GM19438 (cell line): ENCODE data around the gene TOM1L1.

Experiments used
- ATAC-seq: cut with Tn5 transposase; IDR thresholded peaks from one replicate; pipeline ENCODE4 v1.9.1; 2021; ENCODE audit warnings: low read depth; ENCODE audit not compliant: unreplicated experiment

The TOM1L1 gene

DNA sequence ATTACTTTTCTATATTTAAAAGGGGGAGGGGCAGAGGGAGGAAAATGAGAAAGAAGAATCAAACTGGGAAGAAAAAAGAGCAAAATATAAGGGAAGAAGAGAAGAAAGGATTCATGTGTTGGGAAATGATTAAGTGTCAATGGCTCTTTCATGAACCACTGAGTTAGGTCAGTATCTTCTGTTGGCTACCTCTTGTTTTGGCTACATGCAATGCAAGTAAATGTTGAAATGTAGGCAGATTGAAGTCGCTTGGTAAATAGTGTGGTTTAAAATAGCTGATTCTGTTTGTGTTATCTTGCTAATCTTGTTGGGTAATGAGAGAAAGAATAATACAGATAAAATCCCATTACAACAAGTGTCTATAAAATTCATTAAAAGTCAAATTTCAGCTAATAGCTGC lies 40.6 kb downstream of the TOM1L1 start:
- no peak for ATAC-seq

DNA sequence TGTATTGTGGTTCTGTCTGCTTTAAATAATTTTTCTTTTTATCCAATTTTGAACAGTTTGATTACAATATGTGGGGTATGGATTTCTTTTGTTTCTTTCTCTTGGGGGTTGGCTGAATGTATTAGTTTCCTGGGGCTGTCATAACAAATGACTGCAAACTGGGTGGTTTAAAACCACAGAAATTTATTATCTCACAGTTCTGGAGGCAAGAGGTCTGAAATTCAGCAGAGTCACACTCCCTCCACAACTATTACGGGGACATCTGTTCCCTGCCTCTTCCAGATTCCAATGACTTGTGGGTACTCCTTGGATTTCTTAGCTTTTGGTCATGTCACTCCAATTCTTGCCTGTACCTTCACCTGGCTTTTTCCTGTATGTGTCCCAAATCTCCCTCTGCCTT lies 44.1 kb downstream of the TOM1L1 start:
- no peak for ATAC-seq

DNA sequence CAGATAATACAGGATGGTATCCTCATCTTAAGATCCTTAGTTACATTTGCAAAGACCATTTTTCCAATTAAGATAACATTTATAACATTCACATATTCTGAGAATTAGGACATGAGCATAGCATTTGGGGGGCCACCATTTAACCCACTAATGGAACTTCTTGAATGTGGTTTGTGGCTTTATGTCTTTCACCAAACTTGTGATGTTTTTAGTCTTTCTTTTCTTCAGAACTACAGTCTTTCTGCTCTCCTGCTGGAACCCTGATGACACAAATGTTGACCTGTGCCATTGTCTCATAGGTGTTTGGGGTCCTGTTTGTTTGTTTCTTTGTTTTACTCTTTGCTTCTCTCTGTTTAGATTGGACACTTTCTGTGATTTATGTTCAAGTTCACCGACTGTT lies 44.6 kb downstream of the TOM1L1 start:
- no peak for ATAC-seq

DNA sequence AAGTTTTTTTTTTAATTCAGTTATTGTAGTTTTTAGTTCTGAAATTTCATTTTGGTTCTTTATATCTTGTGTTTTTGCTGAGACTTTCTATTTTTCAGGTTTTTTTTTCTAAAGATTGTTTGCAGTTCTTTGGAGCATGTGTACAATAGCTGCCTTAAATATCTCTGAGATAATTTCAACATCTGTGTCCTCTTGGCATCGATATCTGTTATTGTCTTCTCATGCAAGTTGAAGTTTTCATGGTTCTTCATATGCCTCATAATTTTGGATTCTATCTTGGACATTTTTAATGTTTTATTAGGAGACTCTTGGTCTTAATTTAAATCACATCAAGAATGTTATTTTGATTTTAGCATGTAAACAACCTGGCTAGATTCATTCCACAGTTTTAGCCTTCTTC lies 45.0 kb downstream of the TOM1L1 start:
- no peak for ATAC-seq

DNA sequence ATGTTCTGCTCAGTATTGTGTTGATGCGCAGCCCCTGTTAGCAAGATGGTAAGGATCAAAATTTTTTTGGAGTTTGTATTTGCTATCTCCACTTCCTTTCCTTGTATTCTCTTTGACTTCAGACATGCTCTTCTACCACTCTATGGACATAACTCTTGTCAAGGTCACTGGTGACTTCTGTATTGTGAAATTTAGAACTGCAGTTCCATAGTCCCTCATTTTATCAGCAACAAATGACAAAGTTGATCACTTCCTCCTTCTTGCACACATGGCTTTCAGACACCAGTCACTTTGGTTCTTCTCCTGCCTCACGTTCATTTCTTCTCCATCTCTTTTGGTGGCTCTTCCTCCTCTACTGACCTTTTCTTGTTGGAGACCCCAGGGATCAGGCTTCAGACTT lies 46.7 kb downstream of the TOM1L1 start:
- no peak for ATAC-seq

DNA sequence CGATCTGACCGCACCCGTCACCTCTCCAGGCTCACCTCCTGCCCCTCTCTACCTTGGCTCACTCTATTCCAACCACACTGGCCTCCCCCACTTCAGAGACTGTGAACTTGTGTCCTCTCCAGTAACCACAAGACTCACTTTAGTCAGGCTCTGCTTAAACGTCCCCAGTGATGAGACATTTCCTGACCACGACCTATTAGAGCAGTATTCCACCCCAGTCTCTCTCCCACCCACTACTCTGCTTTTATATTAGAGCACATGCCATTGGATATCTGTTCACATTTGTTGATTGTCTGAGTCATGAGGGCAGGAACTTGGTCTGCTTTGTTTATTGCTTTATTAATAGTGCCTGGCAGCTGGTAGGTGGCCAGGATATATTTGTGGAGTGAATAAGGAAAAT lies 47.7 kb downstream of the TOM1L1 start:
- no peak for ATAC-seq

DNA sequence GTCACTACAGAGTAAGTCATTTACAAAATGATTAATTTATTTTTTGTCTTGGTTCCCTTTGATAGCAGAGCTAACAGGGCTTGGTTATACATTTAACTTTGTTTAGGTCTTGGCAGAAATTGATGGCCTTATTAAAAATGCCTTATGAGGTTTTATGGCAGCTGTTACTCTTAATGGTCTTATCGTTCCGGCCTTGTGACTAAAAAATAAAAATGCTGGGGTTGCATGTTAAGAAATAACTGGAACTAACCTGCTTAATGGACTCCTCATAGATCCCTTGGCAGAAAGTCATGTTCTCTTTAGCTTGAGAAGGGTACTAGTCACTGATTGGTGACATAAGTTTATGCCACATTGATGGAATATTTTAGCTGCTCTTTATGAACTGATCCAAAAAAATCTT lies 49.5 kb downstream of the TOM1L1 start:
- ATAC-seq = no peak

DNA sequence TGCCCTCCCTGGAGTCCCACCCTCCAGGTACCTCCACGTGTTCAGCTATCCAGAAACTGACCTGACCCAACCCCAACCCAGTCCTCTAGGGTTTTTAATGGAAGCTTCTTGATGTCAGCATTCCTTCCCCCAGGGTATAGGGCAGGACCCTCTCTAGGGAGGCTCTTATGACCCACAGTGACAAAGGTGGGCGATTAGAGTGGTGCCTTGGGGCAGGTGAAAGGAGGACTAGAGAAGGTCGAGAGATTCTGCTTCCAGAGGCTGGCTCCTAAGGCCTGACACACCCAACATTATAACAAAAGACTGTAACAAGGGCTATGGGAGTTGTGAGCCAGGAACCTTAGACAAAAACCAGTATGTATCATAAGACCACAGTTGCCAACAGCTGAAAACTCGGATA lies 50.6 kb downstream of the TOM1L1 start:
- no peak for ATAC-seq

DNA sequence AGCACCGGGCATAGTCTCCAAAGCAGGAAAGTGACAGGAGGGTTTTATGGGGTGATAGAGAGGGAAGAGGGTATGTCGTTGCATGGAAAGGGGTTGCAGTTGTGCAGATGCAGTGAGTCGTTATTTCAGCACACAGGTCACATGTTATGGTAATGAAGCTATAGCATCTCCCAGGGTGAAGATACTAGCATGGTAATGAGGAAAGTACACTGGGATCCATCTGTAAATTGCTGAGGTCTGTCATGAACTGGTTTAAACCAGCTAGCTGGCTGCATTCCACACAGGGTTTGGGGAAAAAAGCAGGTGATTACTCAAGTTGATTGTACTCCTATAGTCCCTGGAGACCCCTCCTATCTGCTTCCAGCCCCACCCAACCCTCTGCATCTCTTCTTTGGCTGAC lies 56.1 kb downstream of the TOM1L1 start:
- ATAC-seq = no peak

DNA sequence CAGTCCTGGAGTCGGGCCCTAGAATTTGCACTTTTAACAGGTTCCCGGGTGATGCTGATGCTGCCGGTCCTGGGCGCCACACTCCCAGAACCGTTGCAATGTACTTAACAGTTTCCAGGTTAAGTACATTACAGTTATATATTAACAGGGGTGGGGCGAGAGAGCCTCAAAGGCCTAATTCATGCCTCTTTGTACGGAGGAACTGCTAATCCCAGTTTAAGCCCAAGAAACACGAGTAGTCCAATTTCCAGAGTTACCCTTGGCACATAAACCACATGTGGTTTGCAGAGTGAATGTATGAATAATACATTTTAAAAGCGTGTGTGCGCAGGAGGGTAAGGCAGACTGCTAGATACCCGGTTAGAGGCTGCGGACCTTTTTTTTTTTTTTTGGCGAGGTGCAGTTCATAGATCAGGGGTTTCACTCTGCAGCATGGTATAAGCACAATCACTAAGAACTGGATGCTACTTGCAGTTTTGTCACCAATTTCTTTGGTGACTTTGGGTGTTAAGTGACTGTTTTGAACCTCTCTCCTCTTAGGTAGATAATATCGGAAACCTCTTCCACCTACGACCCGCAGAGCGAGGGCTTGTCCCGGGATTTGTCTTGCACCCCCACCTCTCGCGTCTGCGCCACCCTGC lies 67.1 kb downstream of the TOM1L1 start:
- ATAC-seq = peak; percentile 13

DNA sequence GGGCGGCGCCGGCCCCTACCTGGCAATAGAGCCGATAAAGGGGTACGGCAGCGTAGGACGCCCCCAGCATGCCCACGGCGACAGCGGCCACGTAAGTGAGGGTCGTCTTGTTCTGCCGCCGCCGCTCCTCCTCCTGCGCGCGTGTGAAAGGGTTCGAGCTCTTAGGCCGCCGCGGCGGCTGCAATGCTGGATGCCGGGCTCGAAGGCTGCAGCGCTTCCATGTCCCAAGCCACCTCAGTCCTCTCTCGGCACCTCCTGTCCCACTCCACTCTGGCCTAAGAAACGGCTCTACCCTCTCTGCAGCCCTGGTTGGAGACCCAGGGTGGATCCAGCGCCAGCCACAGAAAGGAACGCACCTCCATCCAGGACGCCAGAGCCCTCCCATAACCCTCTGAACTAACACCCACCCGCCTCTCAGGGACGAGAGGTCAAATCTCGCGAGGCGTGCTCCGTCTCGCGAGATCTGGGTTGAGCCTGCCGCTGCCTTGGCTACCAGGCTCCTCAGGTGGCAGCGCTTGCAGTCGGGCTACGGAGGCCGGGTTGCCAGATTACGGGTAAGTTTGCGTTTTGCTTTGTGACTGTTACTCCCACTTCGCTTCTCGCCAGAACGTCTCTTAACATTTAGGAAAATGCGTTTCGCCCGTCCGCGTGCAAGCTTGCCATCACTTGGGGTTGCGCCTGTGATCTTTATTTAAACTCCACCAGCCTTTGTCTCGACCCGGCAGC lies 67.8 kb downstream of the TOM1L1 start, which contains the start of the genes COX11 and STXBP4:
Gene COX11, minus strand, starts transcription at position 393 of the 726 bp plus-strand sequence. Its CDS starts 8 bp downstream, at position 385.
Gene STXBP4, plus strand, starts transcription at position 504 of the 726 bp plus-strand sequence. CDS start 17,455 bp downstream, outside the sequence.
- peak; percentile 87 for ATAC-seq

DNA sequence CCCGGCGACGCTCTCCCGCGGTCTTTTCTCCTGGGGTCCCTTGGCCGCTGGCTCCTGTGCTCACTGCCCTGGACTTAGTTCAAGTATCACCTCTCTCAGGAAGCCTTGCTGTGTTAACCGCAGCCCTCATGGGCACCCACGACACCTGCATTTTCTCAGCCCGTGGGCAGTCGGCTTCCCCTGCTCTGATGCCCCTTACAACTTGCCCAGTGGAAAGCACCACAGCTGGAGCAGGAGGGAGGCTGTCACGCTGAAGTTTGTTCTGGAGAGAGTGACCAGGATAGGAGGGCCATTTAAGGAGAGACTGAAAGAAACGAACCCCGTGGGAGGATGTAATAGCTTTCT lies 68.3 kb downstream of the TOM1L1 start:
- ATAC-seq = peak; percentile 30

DNA sequence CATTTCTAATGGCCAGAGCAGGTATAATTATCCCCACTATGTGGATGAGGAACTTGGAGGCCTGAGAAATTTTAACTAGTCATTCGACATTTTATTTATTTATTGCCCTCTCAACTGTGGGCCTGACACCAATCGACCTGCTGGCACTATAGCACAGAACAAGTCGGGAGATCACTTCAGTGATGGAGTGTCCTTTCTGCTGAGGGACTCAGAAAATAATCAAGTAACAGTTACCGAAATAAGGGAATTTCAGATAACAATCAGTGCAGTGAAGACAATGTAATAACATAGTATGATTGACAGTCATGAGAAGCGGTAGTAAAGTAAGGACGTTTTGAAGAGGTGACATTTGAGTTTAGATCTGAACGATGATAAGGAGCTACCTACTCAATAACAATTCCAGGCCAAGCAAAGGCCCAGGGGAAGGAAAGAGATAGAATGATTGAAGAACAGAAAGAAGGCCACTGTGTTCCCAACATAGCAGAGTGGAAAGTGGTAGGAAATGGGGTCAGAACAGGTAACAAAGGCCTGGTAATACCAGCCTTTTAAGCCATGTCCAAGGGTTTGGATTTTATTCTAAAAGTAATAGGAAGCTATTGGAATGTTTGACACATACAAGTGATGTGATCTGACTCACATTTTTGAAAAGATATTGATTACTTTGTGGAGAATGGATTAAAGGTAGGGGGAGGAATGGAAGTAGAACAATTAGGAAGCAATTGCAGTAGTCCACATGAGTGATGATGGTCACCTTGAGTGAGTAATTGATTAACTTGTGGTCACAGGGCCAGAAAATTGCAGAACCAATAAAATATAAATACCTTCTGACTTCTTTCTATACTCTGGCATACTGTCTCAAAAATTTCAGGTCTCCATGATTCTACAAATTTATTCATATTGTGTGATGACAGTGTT lies 69.3 kb downstream of the TOM1L1 start:
- ATAC-seq = no peak

DNA sequence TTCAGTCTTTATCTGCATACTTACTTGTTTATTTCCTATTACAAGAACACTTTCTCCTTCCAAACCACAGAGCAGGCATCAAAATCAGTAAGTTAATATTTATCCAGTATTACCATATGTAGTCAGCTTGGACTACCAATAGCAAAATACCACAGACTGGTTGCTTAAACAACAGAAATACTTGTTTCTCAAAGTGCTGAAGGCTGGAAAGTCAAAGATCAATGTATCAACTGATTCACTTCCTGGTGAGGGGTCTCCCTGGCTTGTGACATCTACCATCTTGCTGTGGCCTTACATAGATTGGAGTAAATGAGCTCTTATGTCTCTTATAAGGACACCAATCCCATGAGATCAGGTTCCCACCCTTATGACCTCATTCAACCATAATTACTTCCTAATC lies 70.5 kb downstream of the TOM1L1 start:
- ATAC-seq = no peak

DNA sequence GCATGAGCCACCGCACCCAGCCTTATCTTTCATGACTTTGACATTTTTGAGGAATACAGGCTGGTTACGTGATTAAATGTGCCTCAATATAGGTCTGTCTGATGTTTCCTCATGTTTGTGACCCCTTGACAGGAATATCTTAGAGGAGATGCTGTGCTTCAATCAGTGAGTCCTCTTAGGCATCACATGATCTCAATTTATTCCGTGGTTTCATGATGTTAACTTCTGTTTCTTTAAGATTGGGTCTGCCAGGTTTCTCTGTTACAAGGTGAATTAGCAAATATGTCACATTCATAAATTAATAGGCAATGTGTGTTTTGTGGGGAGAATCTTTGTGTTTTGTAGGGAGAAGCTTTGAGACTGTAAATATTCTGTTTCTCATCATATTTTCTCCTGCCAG lies 71.2 kb downstream of the TOM1L1 start:
- no peak for ATAC-seq

DNA sequence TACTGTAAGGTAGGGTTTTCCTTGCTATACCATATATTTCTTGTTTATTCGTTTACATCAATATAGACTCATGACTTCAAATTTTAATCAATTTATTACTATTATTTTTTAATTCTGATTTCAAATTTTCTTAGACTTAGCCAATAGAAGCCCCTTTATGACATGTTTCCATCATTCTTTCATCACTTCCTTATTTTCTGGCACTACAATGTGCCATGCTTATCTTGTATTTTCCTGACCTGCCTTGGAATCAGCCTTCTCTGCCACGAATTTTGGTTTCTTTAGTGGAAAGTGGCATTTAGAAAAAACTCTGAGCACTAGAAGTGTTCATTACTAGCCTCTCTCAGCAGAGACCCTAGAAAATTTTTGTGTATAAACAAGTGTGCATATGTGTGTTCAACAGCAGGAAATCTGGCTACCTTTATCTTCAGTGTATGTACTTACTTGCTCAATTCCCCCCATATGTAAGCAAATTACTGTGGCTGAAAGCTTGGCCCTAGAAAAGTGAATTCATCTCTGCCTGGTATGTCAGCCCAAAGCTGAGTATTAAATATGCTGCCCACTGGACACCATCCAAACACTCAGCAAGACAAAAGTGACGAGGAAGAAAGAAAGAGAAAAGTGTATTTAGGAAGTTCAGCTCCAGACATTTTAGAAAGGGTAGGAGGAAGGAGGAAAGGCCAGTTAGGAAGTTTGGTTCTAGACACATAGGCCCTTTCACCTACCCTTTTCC lies 71.9 kb downstream of the TOM1L1 start:
- ATAC-seq = no peak

DNA sequence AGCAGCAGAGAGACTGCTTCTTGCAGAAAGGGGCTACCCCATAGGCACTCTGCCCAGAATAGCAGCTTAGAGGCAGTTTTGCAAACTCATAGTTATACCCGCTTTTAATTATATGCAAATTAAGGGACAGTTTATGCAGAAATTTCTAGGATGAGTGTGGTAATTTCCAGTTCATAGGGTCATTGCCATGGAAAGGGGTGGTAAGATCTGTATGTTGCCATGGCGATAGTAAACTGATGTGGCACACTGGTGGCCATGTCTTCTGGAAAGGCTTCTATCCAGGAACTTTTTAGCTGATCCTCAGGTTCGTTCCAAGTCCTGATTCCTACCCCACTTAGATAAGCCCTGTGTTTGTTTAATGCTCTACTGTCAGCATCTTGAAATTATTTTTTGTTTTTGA lies 74.1 kb downstream of the TOM1L1 start:
- ATAC-seq = no peak

DNA sequence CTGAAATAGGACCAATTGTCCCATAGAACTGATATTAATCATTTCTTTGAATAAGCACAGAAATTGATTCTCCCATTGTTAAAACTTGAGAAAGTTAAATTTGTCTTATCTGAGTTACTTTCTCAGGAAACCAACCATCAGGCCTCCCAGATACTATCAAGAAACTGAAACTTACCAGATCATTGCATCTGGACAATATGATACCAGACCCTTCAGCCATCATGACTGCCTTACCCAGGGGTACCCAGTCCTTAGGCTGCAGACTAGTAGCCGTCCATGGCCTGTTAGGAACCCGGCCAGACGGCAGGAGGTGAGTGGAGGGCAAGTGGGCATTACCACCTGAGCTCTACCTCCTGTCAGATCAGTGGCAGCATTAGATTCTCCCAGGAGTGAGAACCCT lies 75.7 kb downstream of the TOM1L1 start:
- no peak for ATAC-seq

DNA sequence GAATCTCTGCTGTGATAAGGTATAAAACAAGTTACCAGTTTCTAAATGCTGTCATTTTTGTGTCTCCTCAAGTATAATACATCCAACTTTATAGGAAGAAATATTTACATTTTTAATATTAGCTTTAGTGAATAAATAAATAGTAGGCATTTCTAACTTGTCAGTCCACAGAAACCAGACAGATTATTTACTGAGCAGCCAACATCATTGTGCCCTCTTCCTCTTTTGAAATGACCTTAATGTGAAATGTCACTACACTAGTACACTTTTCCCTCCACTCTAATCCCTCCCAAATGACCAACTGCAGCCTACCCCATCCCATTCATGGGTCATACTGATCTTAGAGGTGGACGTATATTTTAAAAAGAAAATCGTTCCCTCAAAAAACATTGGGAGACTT lies 77.1 kb downstream of the TOM1L1 start:
- ATAC-seq = no peak

DNA sequence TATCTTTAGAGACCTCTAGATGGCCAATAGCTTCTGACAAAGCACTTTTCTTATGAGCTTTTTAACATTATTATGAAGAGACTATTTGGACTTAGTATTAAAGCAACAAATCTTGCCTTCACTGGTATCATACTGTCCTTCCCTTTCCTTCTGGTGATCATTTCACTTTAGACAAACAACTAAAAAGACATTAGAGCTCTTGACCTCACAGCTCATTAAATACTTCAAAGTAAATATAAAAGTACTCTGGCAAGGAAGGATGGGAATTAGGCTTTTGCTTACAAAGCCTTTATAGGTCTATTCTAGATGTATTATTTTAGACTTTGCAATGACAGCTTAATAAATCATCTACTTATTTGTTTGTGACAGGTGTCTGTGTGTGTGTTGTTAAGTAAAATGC lies 79.0 kb downstream of the TOM1L1 start:
- ATAC-seq = no peak

DNA sequence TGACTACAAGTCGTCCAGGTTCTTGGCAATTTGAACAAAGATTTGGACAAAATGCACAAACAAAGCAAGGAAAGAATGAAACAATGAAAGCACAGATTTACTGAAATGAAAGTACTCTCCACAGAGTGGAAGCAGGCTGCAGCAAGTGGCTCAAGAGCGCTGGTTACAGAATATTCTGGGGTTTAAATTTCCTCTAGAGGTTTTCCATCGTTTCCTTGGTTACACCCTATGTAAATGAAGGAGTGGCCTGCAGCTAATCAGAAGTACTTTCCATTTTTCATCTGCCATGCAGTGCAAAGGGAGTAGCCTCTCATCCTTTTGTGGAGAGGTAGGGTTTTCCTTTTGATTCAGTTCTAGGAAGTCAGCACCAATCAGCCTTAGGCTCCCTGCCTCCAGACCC lies 79.7 kb downstream of the TOM1L1 start:
- no peak for ATAC-seq
